ENCODE measurements around the gene PPIL3.
A peak's percentile ranks its signal among the peaks of the same experiment; 100 is the strongest.
"Not testable (repeated sequence)": the region's sequence is repeated elsewhere in the genome, so short reads cannot be mapped to it uniquely, and the experiment has no call there.

The PPIL3 gene

DNA sequence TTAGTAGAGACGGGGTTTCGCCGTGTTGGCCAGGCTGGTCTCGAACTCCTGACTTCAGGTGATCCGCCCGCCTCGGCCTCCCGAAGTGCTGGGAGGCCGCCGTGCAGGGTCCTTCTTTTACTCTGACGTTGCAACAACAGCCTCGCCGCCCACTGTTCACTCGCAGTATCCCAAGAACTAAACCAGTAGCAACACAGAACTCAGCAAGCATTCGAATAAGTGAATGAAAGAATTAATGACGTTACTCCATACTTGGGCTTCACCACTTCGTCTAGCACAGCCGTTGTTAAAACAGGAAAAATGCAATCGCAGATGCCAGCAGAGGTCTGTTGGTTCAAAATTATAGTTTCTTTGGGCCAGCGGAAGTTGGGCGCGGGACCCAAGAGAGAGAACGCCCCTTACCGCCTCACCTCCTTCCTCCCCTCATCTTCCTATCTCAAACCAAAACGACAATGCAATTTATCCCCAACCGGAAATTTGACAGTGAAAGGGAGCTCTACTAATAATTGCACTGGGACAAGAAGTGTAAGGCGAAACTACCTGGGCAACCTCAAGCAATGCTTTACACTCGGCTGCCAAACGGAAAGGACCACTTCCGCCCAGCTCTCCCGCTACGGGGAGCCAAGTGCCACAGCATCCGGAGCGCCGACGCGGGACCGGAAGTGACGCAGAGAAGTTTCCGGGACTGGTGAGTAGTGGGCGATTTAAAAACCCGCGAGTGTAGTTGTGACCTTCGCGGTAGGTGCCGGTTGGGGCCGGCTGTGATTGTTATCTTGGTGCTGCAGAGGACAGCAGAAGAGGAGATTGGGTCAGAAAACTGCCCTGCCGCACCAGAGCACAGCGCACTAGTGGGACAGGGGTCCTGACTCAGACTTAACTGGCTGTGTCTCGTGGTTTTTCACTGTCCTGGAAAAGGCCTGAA is at the start of gene PPIL3, which contains the start of gene NIF3L1:
PPIL3 (minus strand) TSS at position 374 of the 922 bp plus-strand sequence. CDS start 1,462 bp downstream, outside the sequence.
NIF3L1 (plus strand) TSS at position 668 of the 922 bp plus-strand sequence. CDS start 2,573 bp downstream, outside the sequence.
- Mint-ChIP-seq H3K27ac (peak within 1 kb of the TSS; percentile 99), H3K4me3 (peak within 1 kb of the TSS; percentile 98), H3K36me3 (ENCODE audit: low read depth) (peaks cover 72% of the 10 kb centered on the region), H3K9me3 (no peaks in the 10 kb centered on the region), H3K27me3 (no peaks in the 10 kb centered on the region), H3K4me1 (ENCODE audit: low read depth) (peaks cover 57% of the 10 kb centered on the region)
- DNase-seq = peak; percentile 97

DNA sequence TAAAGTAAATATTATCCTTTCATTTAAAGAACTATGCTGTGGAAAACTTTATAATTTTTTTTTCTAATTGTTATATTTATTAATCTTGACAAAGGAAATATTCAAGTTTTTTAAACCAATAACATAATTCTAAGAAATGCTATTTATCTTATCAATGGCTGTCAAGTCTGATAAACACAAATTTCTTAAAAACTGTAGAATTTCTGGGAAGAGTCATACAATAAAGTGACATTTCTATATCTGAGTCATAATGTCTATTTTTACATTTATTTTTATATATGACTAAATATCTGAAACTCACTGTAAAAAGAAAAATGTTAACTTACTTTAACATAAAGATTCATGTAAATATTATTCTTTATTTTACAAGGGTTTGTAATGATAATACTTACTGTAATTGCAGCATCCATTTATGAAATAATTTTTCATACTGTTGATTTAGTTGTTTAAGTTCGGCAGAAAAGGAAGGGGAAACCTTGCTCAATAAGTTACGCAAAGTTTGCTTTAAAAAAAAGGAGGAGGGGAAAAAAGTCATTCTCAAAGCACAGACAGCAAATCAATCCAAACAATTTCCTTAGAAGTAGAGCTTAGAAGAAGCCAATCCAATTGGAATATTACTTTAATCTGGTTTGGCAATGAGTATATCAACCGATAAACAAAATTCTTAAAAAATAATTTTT is 42.2 kb upstream of the PPIL3 start:
- no peaks in the 10 kb centered on the region for H3K9me3 Mint-ChIP-seq
- H3K36me3 Mint-ChIP-seq (ENCODE audit: low read depth) = peaks cover 72% of the 10 kb centered on the region
- H3K4me3 Mint-ChIP-seq = no peak overlapping the region
- H3K4me1 Mint-ChIP-seq (ENCODE audit: low read depth) = peaks cover 18% of the 10 kb centered on the region
- DNase-seq = no peak
- H3K27ac Mint-ChIP-seq = peak overlapping the region; percentile 13
- no peaks in the 10 kb centered on the region for H3K27me3 Mint-ChIP-seq

- Mint-ChIP-seq H3K9me3 (no peaks in the 10 kb centered on the region), H3K36me3 (ENCODE audit: low read depth) (peaks cover 67% of the 10 kb centered on the region), H3K4me1 (ENCODE audit: low read depth) (peaks cover 18% of the 10 kb centered on the region), H3K27me3 (no peaks in the 10 kb centered on the region), H3K27ac (peak overlapping the region; percentile 48), H3K4me3 (no peak overlapping the region)
- DNase-seq = no peak
Measured at GRCh38 chr2:200929334-200930249, 40.7 kb upstream of the PPIL3 start.

GRCh38 chr2:200922439-200922838 is 33.6 kb upstream of the PPIL3 start:
- Mint-ChIP-seq H3K9me3 (no peaks in the 10 kb centered on the region), H3K4me3 (no peak overlapping the region), H3K36me3 (ENCODE audit: low read depth) (peaks cover 85% of the 10 kb centered on the region), H3K4me1 (ENCODE audit: low read depth) (peaks cover 11% of the 10 kb centered on the region), H3K27ac (peak overlapping the region; percentile 82), H3K27me3 (no peaks in the 10 kb centered on the region)
- DNase-seq = no peak

DNA sequence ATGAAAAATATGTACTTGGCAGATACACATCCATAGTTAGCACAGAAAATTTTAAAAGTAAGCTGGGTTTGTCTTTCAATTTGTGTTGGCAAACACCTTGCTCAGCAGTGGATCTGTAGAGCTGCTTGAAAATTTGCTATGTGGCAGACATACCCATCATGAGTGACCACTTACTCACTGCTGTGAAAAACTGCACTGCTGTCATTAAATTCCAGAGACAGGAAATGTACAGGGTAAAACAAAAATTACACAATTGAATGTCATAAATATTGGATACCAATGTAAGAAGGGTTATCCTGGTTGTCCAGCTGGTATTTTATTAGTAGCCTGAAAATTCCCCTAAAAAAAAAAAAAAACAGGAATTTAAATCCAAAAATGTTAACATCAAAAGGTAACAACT is 24.8 kb upstream of the PPIL3 start:
- Mint-ChIP-seq H3K27me3 (no peaks in the 10 kb centered on the region), H3K4me3 (no peak overlapping the region), H3K4me1 (ENCODE audit: low read depth) (no peaks in the 10 kb centered on the region), H3K9me3 (no peaks in the 10 kb centered on the region), H3K36me3 (ENCODE audit: low read depth) (peaks cover 90% of the 10 kb centered on the region), H3K27ac (peak overlapping the region; percentile 86)
- no peak for DNase-seq

DNA sequence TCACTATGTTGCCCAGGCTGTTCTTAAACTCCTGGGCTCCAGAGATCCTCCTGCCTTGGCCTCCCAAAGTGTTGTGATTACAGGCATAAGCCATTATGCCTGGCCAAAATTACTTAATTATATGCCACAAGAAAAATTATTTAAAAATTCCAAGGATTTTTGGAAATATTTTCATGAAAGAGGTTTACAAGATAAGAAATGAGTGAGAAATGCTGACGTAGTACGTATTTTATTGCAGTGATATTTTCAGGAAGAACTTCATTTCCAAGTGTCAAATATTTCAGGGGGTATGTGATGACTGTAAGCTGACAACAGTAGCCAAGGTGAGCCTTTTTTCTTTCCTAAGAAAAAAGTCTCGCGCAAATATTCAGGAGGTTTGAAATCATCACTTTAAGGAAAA is 21.1 kb upstream of the PPIL3 start:
- peak overlapping the region; percentile 50 for H3K27ac Mint-ChIP-seq
- peaks cover 82% of the 10 kb centered on the region for H3K36me3 Mint-ChIP-seq (ENCODE audit: low read depth)
- H3K27me3 Mint-ChIP-seq = no peaks in the 10 kb centered on the region
- H3K4me1 Mint-ChIP-seq (ENCODE audit: low read depth) = no peaks in the 10 kb centered on the region
- DNase-seq = no peak
- no peaks in the 10 kb centered on the region for H3K9me3 Mint-ChIP-seq
- H3K4me3 Mint-ChIP-seq = no peak overlapping the region

DNA sequence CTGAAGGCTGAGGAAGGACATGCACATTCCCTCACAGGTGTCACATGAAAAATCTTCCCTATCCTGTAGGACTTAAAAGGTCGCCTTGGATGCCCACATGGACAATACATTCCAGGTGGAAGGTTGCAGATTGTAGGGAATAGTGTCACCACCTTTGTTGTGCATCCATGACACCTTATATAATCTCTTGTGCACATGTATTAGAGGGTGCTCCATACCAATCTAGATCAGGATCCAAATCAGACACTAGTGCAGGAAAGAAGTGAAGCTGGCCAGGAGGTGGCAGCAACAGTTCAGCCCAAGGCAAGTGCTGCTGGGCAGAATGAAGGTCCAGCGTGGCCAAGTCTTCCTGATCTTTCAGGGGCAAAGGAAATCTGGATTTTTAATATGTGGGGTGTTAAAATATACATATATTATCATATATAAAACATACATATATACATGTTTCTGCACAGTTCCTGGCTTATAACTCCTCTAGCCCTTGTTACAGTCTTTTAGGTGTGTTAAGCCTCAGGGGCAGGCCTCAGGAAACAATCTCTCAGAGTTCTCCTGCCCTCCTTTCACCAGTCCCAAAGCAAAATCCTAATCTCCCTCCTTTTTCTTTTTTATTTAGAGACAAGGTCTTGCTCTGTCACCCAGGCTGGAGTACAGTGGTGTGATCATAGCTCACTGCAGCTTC is 16.9 kb upstream of the PPIL3 start:
- Mint-ChIP-seq H3K27ac (peak overlapping the region; percentile 10), H3K9me3 (no peaks in the 10 kb centered on the region), H3K4me3 (no peak overlapping the region), H3K27me3 (no peaks in the 10 kb centered on the region), H3K4me1 (ENCODE audit: low read depth) (peaks cover 10% of the 10 kb centered on the region), H3K36me3 (ENCODE audit: low read depth) (peaks cover 80% of the 10 kb centered on the region)
- DNase-seq = peak; percentile 56

GRCh38 chr2:200901459-200902072 is 12.7 kb upstream of the PPIL3 start:
- Mint-ChIP-seq H3K36me3 (ENCODE audit: low read depth) (peaks cover 82% of the 10 kb centered on the region), H3K4me1 (ENCODE audit: low read depth) (peaks cover 17% of the 10 kb centered on the region), H3K27me3 (no peaks in the 10 kb centered on the region)

DNA sequence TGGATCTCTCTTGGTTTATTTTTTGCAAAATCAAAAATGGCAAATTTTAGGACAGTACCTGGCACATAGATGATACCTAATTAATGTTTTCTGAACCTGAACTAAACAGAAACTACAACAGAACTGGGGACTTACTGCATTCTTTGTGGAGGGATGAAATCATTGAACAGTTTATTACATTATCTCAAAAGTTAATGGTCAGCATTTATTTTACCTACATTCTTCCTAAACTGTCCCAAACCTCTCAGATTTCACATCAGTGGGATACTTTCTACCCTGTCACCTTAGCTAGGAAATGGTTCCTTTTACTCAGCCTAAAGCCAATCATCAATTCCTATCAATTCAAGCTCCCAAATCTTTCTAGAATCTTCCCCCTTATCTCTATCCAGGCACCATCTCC is 10.6 kb upstream of the PPIL3 start:
- H3K27ac Mint-ChIP-seq = peak overlapping the region; percentile 19
- H3K27me3 Mint-ChIP-seq = no peaks in the 10 kb centered on the region
- DNase-seq = no peak
- peaks cover 17% of the 10 kb centered on the region for H3K4me1 Mint-ChIP-seq (ENCODE audit: low read depth)
- peaks cover 87% of the 10 kb centered on the region for H3K36me3 Mint-ChIP-seq (ENCODE audit: low read depth)
- no peak overlapping the region for H3K4me3 Mint-ChIP-seq
- H3K9me3 Mint-ChIP-seq = no peaks in the 10 kb centered on the region

More at GRCh38 chr2:200901459-200902072, 12.7 kb upstream of the PPIL3 start:
- Mint-ChIP-seq H3K4me3 (no peak overlapping the region), H3K27ac (peak overlapping the region; percentile 77), H3K9me3 (no peaks in the 10 kb centered on the region)
- peak; percentile 46 for DNase-seq

- Mint-ChIP-seq H3K27ac (peak overlapping the region; percentile 81), H3K36me3 (ENCODE audit: low read depth) (peaks cover 83% of the 10 kb centered on the region)
- not testable (repeated sequence) for H3K4me3 Mint-ChIP-seq
Measured at GRCh38 chr2:200881715-200882249, 7.1 kb downstream of the PPIL3 start.

GRCh38 chr2:200878289-200878880 is 10.5 kb downstream of the PPIL3 start:
- no peaks in the 10 kb centered on the region for H3K9me3 Mint-ChIP-seq
- peaks cover 16% of the 10 kb centered on the region for H3K4me1 Mint-ChIP-seq (ENCODE audit: low read depth)
- no peaks in the 10 kb centered on the region for H3K27me3 Mint-ChIP-seq
- DNase-seq = no peak
- peaks cover 88% of the 10 kb centered on the region for H3K36me3 Mint-ChIP-seq (ENCODE audit: low read depth)
- no peak overlapping the region for H3K4me3 Mint-ChIP-seq
- H3K27ac Mint-ChIP-seq = no peak overlapping the region

More at GRCh38 chr2:200881715-200882249, 7.1 kb downstream of the PPIL3 start:
- H3K27me3 Mint-ChIP-seq, H3K9me3 Mint-ChIP-seq, DNase-seq: not testable (repeated sequence)
- peaks cover 27% of the 10 kb centered on the region for H3K4me1 Mint-ChIP-seq (ENCODE audit: low read depth)

DNA sequence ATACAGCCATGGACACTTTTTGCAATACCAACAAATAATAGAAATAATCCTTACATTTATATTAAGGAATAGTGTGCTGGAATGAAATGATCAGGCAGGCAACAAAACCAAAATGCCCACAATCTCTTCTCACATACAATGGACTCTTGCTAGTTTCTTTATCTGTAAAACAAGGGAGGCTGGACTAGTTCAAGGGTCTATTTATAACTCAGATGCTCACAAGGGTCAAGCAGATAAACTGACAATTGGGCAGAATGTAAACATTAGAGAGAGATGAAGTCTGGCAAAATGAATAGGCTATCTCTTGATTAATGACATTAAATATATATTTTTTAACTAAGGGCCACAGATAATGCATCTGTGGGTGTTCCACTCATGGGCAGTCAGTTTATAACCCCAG is 11.4 kb downstream of the PPIL3 start:
- Mint-ChIP-seq H3K27ac (no peak overlapping the region), H3K27me3 (no peaks in the 10 kb centered on the region), H3K9me3 (no peaks in the 10 kb centered on the region), H3K4me3 (no peak overlapping the region), H3K4me1 (ENCODE audit: low read depth) (peaks cover 15% of the 10 kb centered on the region), H3K36me3 (ENCODE audit: low read depth) (peaks cover 88% of the 10 kb centered on the region)
- DNase-seq = no peak

DNA sequence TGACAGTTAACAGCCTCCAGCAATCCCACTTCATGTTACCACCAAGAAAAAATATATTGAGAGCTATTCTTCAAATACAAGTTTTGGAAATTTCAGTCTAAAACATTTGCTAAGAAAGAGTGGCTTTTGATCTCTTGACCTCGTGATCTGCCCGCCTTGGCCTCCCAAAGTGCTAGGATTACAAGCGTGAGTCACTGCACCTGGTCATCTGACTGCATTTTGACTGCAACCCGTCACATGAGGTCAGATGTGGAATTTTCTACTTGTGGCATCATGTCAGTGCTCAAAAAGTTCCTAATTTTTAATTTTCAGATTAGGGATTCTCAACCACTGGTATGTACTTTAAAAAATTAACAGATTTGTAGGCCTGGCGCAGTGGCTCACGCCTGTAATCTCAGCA is 15.3 kb downstream of the PPIL3 start:
- Mint-ChIP-seq H3K36me3 (ENCODE audit: low read depth) (peaks cover 79% of the 10 kb centered on the region), H3K27ac (no peak overlapping the region), H3K4me3 (no peak overlapping the region), H3K4me1 (ENCODE audit: low read depth) (peaks cover 12% of the 10 kb centered on the region), H3K27me3 (no peaks in the 10 kb centered on the region), H3K9me3 (no peaks in the 10 kb centered on the region)
- DNase-seq = no peak
